OCI-LY3 (cell line): Measurements from ENCODE around the gene PPT1.

Experiments used
- H2AFZ ChIP-seq: fragments of 200-600, 300-600 bp; shearing (Covaris generic); 2 replicates; pipeline ENCODE4 v1.6.0; 2014; ENCODE audit warnings: antibody characterized with exemption, low read depth, low read length
- H3K27ac ChIP-seq: fragments of 200-600, 300-600 bp; sonication (generic); 2 replicates; pipeline ENCODE4 v1.5.1; 2014; ENCODE audit warnings: mild to moderate bottlenecking, low read length, moderate library complexity, mixed read lengths
- H3K27me3 ChIP-seq: fragments of 200-600, 300-600 bp; sonication (generic); 2 replicates; pipeline ENCODE4 v1.6.1; 2014; ENCODE audit warnings: low read depth, low read length, mixed read lengths
- H3K36me3 ChIP-seq: fragments of 200-600, 300-600 bp; sonication (generic); replicated peaks from 2 replicates; pipeline ENCODE3; 2014; ENCODE audit warnings: low read depth, low read length, mixed read lengths
- H3K4me1 ChIP-seq: fragments of 300-600, 200-600 bp; sonication (generic); 2 replicates; pipeline ENCODE4 v1.6.1; 2014; ENCODE audit warnings: low read length, mixed read lengths
- H3K4me2 ChIP-seq: fragments of 200-600, 300-600 bp; sonication (generic); 2 replicates; pipeline ENCODE4 v1.6.1; 2014; ENCODE audit warnings: low read length, mixed read lengths
- H3K4me3 ChIP-seq: fragments of 300-600, 200-600 bp; sonication (generic); 2 replicates; pipeline ENCODE4 v1.5.1; 2014; ENCODE audit warnings: antibody characterized with exemption, mild to moderate bottlenecking, low read length, moderate library complexity
- H3K79me2 ChIP-seq: fragments of 300-600, 200-600 bp; shearing (Covaris generic); 2 replicates; pipeline ENCODE4 v1.6.1; 2014; ENCODE audit warnings: mild to moderate bottlenecking, low read length, mixed read lengths
- H3K9ac ChIP-seq: fragments of 300-600, 200-600 bp; shearing (Covaris generic); 2 replicates; pipeline ENCODE4 v1.6.0; 2014; ENCODE audit warnings: mild to moderate bottlenecking, low read length, moderate library complexity
- H3K9me3 ChIP-seq: fragments of 200-600, 300-600 bp; shearing (Covaris generic); 2 replicates; pipeline ENCODE4 v1.6.1; 2014; ENCODE audit warnings: low read length, mixed read lengths; ENCODE audit not compliant: insufficient read depth
- H4K20me1 ChIP-seq: fragments of 200-600, 300-600 bp; sonication (generic); 2 replicates; pipeline ENCODE4 v1.6.1; 2016; ENCODE audit warnings: low read length, mixed read lengths; ENCODE audit not compliant: insufficient read depth
- EZH2phosphoT487 ChIP-seq: fragments of 200-600 bp; shearing (Covaris generic); IDR thresholded peaks from 2 replicates; pipeline ENCODE4 v1.6.1; 2018; ENCODE audit warnings: antibody characterized with exemption, mixed run types, low read depth
- TF ChIP-seq, protein P1 (sequence below): fragments of 200-600, 300-600 bp; sonication (generic); IDR thresholded peaks from 2 replicates; pipeline ENCODE4 v1.5.1; 2014; ENCODE audit warnings: antibody characterized with exemption, low read length, low read depth

The PPT1 gene

GRCh38 chr1:40102038-40102437 is 5.0 kb upstream of the PPT1 start:
- no peaks in the 10 kb centered on the region for H4K20me1 ChIP-seq
- H3K27ac ChIP-seq: no peak overlapping the region
- H3K9me3 ChIP-seq: no peaks in the 10 kb centered on the region
- H3K36me3 ChIP-seq: no peaks in the 10 kb centered on the region
- no peak overlapping the region for H3K4me3 ChIP-seq
- H3K9ac ChIP-seq: no peak overlapping the region
- TF ChIP-seq EZH2phosphoT487: no peak
- TF ChIP-seq, protein P1, sequence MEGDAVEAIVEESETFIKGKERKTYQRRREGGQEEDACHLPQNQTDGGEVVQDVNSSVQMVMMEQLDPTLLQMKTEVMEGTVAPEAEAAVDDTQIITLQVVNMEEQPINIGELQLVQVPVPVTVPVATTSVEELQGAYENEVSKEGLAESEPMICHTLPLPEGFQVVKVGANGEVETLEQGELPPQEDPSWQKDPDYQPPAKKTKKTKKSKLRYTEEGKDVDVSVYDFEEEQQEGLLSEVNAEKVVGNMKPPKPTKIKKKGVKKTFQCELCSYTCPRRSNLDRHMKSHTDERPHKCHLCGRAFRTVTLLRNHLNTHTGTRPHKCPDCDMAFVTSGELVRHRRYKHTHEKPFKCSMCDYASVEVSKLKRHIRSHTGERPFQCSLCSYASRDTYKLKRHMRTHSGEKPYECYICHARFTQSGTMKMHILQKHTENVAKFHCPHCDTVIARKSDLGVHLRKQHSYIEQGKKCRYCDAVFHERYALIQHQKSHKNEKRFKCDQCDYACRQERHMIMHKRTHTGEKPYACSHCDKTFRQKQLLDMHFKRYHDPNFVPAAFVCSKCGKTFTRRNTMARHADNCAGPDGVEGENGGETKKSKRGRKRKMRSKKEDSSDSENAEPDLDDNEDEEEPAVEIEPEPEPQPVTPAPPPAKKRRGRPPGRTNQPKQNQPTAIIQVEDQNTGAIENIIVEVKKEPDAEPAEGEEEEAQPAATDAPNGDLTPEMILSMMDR: no peak
- peaks cover 17% of the 10 kb centered on the region for H3K4me1 ChIP-seq
- H2AFZ ChIP-seq: no peak overlapping the region
- H3K27me3 ChIP-seq: no peaks in the 10 kb centered on the region
- no peaks in the 10 kb centered on the region for H3K79me2 ChIP-seq
- H3K4me2 ChIP-seq: no peak overlapping the region

GRCh38 chr1:40096646-40096976 is 441 bp downstream of the PPT1 start:
- H4K20me1 ChIP-seq: no peaks in the 10 kb centered on the region
- H3K9me3 ChIP-seq: no peaks in the 10 kb centered on the region
- peaks cover 5% of the 10 kb centered on the region for H3K36me3 ChIP-seq
- peak overlapping the region; percentile 92 for H3K4me3 ChIP-seq
- peak overlapping the region; percentile 65 for H3K9ac ChIP-seq
- no peak overlapping the region for H3K27ac ChIP-seq
- no peaks in the 10 kb centered on the region for H3K27me3 ChIP-seq
- H2AFZ ChIP-seq: peak overlapping the region; percentile 96
- peaks cover 12% of the 10 kb centered on the region for H3K4me1 ChIP-seq
- TF ChIP-seq, protein P1: no peak
- TF ChIP-seq EZH2phosphoT487: no peak
- peak overlapping the region; percentile 100 for H3K4me2 ChIP-seq
- H3K79me2 ChIP-seq: peaks cover 19% of the 10 kb centered on the region

DNA sequence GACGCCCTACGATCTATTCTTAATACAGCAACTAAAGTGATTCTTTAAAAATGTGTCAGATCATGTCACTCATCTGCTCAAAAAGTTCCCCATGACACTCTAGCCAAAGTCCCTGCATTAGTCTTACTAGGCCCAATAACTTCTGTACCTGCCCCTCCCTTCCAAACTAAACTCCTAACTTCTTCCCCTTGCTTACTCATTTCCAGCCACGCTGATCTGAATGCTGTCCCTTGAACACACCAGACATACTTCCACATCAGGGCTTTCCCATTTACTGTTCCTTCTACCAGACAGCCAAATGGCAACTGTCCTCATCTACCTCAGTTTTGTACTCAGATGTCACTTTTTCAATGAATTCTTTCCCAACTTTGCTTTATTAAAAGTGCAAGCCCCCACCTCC is 1.2 kb downstream of the PPT1 start:
- Histone ChIP-seq H3K4me3 (no peak overlapping the region), H4K20me1 (no peaks in the 10 kb centered on the region), H3K4me2 (no peak overlapping the region), H3K4me1 (peaks cover 12% of the 10 kb centered on the region), H2AFZ (no peak overlapping the region), H3K9ac (no peak overlapping the region), H3K79me2 (peaks cover 19% of the 10 kb centered on the region), H3K27me3 (no peaks in the 10 kb centered on the region), H3K9me3 (no peaks in the 10 kb centered on the region), H3K27ac (no peak overlapping the region), H3K36me3 (peaks cover 8% of the 10 kb centered on the region)
- no peak for TF ChIP-seq EZH2phosphoT487
- TF ChIP-seq, protein P1: no peak

DNA sequence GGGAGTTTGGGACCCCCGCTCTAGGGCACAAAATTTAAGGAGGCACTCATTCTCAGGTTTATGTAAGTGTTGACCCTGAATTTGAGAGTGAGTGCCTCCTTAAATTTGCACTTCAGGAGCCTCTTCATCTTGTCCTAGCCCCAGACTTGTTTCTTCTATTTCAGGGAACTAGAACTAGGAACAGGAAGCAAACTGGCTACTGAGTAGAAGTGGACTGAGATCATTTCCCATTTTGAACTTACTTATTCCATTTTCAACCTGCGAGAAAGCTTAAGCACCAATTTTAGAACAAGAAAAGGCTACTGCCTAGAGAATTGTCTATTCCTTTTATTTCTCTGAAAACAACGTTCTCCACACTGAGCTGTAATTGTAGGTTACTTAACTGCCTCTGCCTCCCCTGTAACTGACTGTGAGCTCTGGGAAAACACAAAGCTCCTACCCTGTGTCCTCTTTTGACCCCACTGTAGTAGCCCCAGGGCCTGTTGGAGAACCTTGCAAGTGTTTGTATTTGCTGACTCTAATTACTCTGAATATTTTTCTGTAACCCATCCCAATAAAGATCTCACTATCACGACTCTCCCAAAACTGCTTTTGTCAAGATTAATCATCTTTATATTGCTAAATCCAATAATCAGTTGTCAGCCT is 2.5 kb downstream of the PPT1 start:
- no peak for TF ChIP-seq EZH2phosphoT487
- TF ChIP-seq, protein P1: no peak
- peaks cover 14% of the 10 kb centered on the region for H3K36me3 ChIP-seq
- no peak overlapping the region for H2AFZ ChIP-seq
- H3K27me3 ChIP-seq: no peaks in the 10 kb centered on the region
- H3K4me1 ChIP-seq: peaks cover 12% of the 10 kb centered on the region
- no peak overlapping the region for H3K4me2 ChIP-seq
- H3K4me3 ChIP-seq: no peak overlapping the region
- H4K20me1 ChIP-seq: no peaks in the 10 kb centered on the region
- H3K79me2 ChIP-seq: peaks cover 19% of the 10 kb centered on the region
- H3K9me3 ChIP-seq: no peaks in the 10 kb centered on the region
- H3K27ac ChIP-seq: no peak overlapping the region
- H3K9ac ChIP-seq: no peak overlapping the region
